ENCODE measurements around the gene DNAH3.

DNAH3 gene

GRCh38 chr16:21169249-21169981, 18.8 kb upstream of the DNAH3 start:
- TF ChIP-seq CTCF (IDR thresholded peaks at IDR 0.05; ENCODE audit: low read depth, low read length, missing control alignments), result no peak
- in situ Hi-C loops (cut with HindIII; ENCODE audit: low sequenced_read_pairs), result no loop called here
- DNase-seq (ENCODE audit: low read depth), result no peak
- no peak overlapping the region for H3K4me3 ChIP-seq (ENCODE audit: low read depth, low read length)

- in situ Hi-C loops (cut with HindIII; ENCODE audit: low sequenced_read_pairs), result no loop called here
- no peak for DNase-seq (ENCODE audit: low read depth)
- no peak overlapping the region for H3K4me3 ChIP-seq (ENCODE audit: low read depth, low read length)
- no peak for TF ChIP-seq CTCF (IDR thresholded peaks at IDR 0.05; ENCODE audit: low read depth, low read length, missing control alignments)
Measured at GRCh38 chr16:21167929-21168602, 17.4 kb upstream of the DNAH3 start.

GRCh38 chr16:21167360-21167759, 16.7 kb upstream of the DNAH3 start:
- in situ Hi-C loops (cut with HindIII; ENCODE audit: low sequenced_read_pairs), result no loop called here
- H3K4me3 ChIP-seq (ENCODE audit: low read depth, low read length), result no peak overlapping the region
- no peak for TF ChIP-seq CTCF (IDR thresholded peaks at IDR 0.05; ENCODE audit: low read depth, low read length, missing control alignments)
- peak; percentile 90 for DNase-seq (ENCODE audit: low read depth)

GRCh38 chr16:21166561-21166961, 15.9 kb upstream of the DNAH3 start:
- peak; percentile 31 for DNase-seq (ENCODE audit: low read depth)
- no peak overlapping the region for H3K4me3 ChIP-seq (ENCODE audit: low read depth, low read length)
- in situ Hi-C loops (cut with HindIII; ENCODE audit: low sequenced_read_pairs), result no loop called here
- no peak for TF ChIP-seq CTCF (IDR thresholded peaks at IDR 0.05; ENCODE audit: low read depth, low read length, missing control alignments)

- no peak for TF ChIP-seq CTCF (IDR thresholded peaks at IDR 0.05; ENCODE audit: low read depth, low read length, missing control alignments)
- no peak for DNase-seq (ENCODE audit: low read depth)
- in situ Hi-C loops (cut with HindIII; ENCODE audit: low sequenced_read_pairs), result no loop called here
- no peak overlapping the region for H3K4me3 ChIP-seq (ENCODE audit: low read depth, low read length)
Measured at GRCh38 chr16:21164521-21165168, 14.0 kb upstream of the DNAH3 start.

- no peak for TF ChIP-seq CTCF (IDR thresholded peaks at IDR 0.05; ENCODE audit: low read depth, low read length, missing control alignments)
- no peak overlapping the region for H3K4me3 ChIP-seq (ENCODE audit: low read depth, low read length)
- in situ Hi-C loops (cut with HindIII; ENCODE audit: low sequenced_read_pairs), result no loop called here
- DNase-seq (ENCODE audit: low read depth), result no peak
Measured at GRCh38 chr16:21163576-21163975, 12.9 kb upstream of the DNAH3 start.

Measured in astrocyte of the cerebellum (primary cell).